GM23338 (cell line): ENCODE measurements around the gene CSF1R. TPM values are rescaled to one million over a fixed set of nuclear protein-coding genes. Genes with fewer than 3 reads are reported as not detected.
A peak's percentile ranks its signal among the peaks of the same experiment; 100 is the strongest.

Experiments used
- ATAC-seq: fragments of 200-7000 bp; cut with Tn5 transposase; 3 replicates; pipeline ENCODE4 v1.9.1; 2020
- DNase-seq: peaks from one replicate; pipeline ENCODE4 v3.0.0-alpha.2; 2015; ENCODE audit warnings: low spot score
- H2AFZ ChIP-seq: fragments of 200-600 bp; sonication (generic); 2 replicates; pipeline ENCODE4 v1.8.0; 2016; ENCODE audit warnings: antibody characterized with exemption, mild to moderate bottlenecking, moderate library complexity
- H3F3A ChIP-seq: fragments of 200-600 bp; sonication (generic); replicated peaks from 2 replicates; pipeline ENCODE4 v1.8.0; 2017; ENCODE audit warnings: antibody characterized with exemption, mixed run types, low read depth
- H3K27ac ChIP-seq: fragments of 200-600 bp; sonication (generic); 2 replicates; pipeline ENCODE4 v1.6.1; 2016; ENCODE audit warnings: low read depth
- H3K27me3 ChIP-seq: fragments of 200-600 bp; sonication (generic); 2 replicates; pipeline ENCODE4 v1.8.0; 2016; ENCODE audit warnings: mild to moderate bottlenecking, mixed run types, moderate library complexity; ENCODE audit not compliant: insufficient read depth
- H3K36me3 ChIP-seq: fragments of 200-600 bp; sonication (generic); 2 replicates; pipeline ENCODE4 v1.8.0; 2016; ENCODE audit warnings: mild to moderate bottlenecking; ENCODE audit not compliant: insufficient read depth
- H3K4me1 ChIP-seq: fragments of 200-600 bp; sonication (generic); 2 replicates; pipeline ENCODE4 v1.8.0; 2016; ENCODE audit warnings: mild to moderate bottlenecking, moderate library complexity; ENCODE audit not compliant: insufficient read depth
- H3K4me2 ChIP-seq: fragments of 200-600 bp; sonication (generic); 2 replicates; pipeline ENCODE4 v1.7.1; 2017; ENCODE audit warnings: mixed run types
- H3K4me3 ChIP-seq: fragments of 200-600 bp; sonication (generic); 2 replicates; pipeline ENCODE4 v1.6.1; 2016; ENCODE audit warnings: mixed run types
- H3K79me2 ChIP-seq: fragments of 200-600 bp; sonication (generic); replicated peaks from 2 replicates; pipeline ENCODE4 v1.8.0; 2017; ENCODE audit warnings: mild to moderate bottlenecking; ENCODE audit not compliant: insufficient read depth
- H3K9me2 ChIP-seq: fragments of 200-600 bp; sonication (generic); 2 replicates; pipeline ENCODE4 v1.8.0; 2017; ENCODE audit not compliant: insufficient read depth
- H4K20me1 ChIP-seq: fragments of 200-600 bp; sonication (generic); replicated peaks from 2 replicates; pipeline ENCODE4 v1.8.0; 2017; ENCODE audit warnings: mild to moderate bottlenecking; ENCODE audit not compliant: insufficient read depth
- H3K27ac Mint-ChIP-seq: 2 replicates; pipeline ENCODE4 v1.8.0; 2020; ENCODE audit warnings: inconsistent platforms, mild to moderate bottlenecking, moderate library complexity, mixed read lengths
- H3K27me3 Mint-ChIP-seq: 3 replicates; pipeline ENCODE4 v1.8.0; 2022; ENCODE audit warnings: low read depth, mild to moderate bottlenecking, moderate library complexity, mixed read lengths, inconsistent platforms; ENCODE audit not compliant: insufficient read depth, poor library complexity
- H3K36me3 Mint-ChIP-seq: 3 replicates; pipeline ENCODE4 v1.8.0; 2021; ENCODE audit warnings: low read depth, mild to moderate bottlenecking, inconsistent platforms, moderate library complexity, mixed read lengths
- H3K4me1 Mint-ChIP-seq: 3 replicates; pipeline ENCODE4 v1.8.0; 2020; ENCODE audit warnings: mild to moderate bottlenecking, inconsistent platforms, mixed read lengths
- H3K4me3 Mint-ChIP-seq: 3 replicates; pipeline ENCODE4 v1.8.0; 2021; ENCODE audit warnings: moderate library complexity, mild to moderate bottlenecking, inconsistent platforms, mixed read lengths
- H3K9me3 Mint-ChIP-seq: 3 replicates; pipeline ENCODE4 v1.8.0; 2020; ENCODE audit warnings: moderate library complexity, mild to moderate bottlenecking, inconsistent platforms, mixed read lengths
- CREB1 ChIP-seq: fragments of 250-450 bp; sonication (Bioruptor Pico); IDR thresholded peaks from 2 replicates; pipeline ENCODE4 v1.5.0; 2020; ENCODE audit warnings: low read depth, mild to moderate bottlenecking, moderate library complexity
- ETS1 ChIP-seq: IDR thresholded peaks from 2 replicates; pipeline ENCODE4 v1.6.1; 2016; ENCODE audit warnings: antibody characterized with exemption
- EZH2 ChIP-seq: fragments of 200-600 bp; sonication (generic); IDR thresholded peaks from one replicate; pipeline ENCODE4 v1.8.0; 2017; ENCODE audit warnings: antibody characterized with exemption, mild to moderate bottlenecking, low read depth; ENCODE audit not compliant: unreplicated experiment
- JUNB ChIP-seq: IDR thresholded peaks from one replicate; pipeline ENCODE4 v1.6.1; 2016; ENCODE audit warnings: antibody characterized with exemption; ENCODE audit not compliant: unreplicated experiment
- REST ChIP-seq: IDR thresholded peaks from one replicate; pipeline ENCODE4 v1.6.1; 2018; ENCODE audit warnings: antibody characterized with exemption; ENCODE audit not compliant: unreplicated experiment
- STAT1 ChIP-seq: IDR thresholded peaks from one replicate; pipeline ENCODE4 v1.6.1; 2016; ENCODE audit warnings: antibody characterized with exemption; ENCODE audit not compliant: unreplicated experiment
- ZNF114 ChIP-seq: fragments of 250-450 bp; sonication (Bioruptor Pico); IDR thresholded peaks from 2 replicates; pipeline ENCODE4 v1.5.0; 2020; ENCODE audit warnings: mild to moderate bottlenecking, moderate library complexity
- ZNF331 ChIP-seq: fragments of 250-450 bp; sonication (Bioruptor Pico); IDR thresholded peaks from 2 replicates; pipeline ENCODE4 v1.5.0; 2020; ENCODE audit warnings: low read depth, mild to moderate bottlenecking, moderate library complexity
- polyA plus RNA-seq: library from polyadenylated mRNA; unstranded; fragments of >200 nt; fragmentation: Nextera tagmentation; extraction: Ambion mirVana; gene quantifications from 2 replicates; pipeline ENCODE4 v1.2.1, GENCODE V29; 2016
- total RNA-seq: library from RNA; depleted of rRNA; stranded (reverse); fragments of >200 nt; shearing (Covaris generic); gene quantifications from 2 replicates; pipeline ENCODE4 v1.2.3, GENCODE V29; 2014
- TF ChIP-seq, protein P1 (sequence below), 2 experiments: fragments of 200-600 bp in 1 of 2; sonication (generic) in 1 of 2; conservative IDR thresholded peaks; 2 replicates each; pipeline versions ENCODE4 v1.5.1 to v1.6.1; 2016 to 2017; ENCODE audit warnings: antibody characterized with exemption in 2 of 2, low read depth in 2 of 2, mild to moderate bottlenecking in 2 of 2, moderate library complexity in 1 of 2

CSF1R gene
- total and polyA plus RNA-seq, 2 experiments from 2014 or later = 0.21 TPM; not detected in 1

- Mint-ChIP-seq H3K27ac (no peak overlapping the region), H3K36me3 (no peaks in the 10 kb centered on the region; the same call in 2 of the 3 replicates), H3K9me3 (no peaks in the 10 kb centered on the region), H3K4me1 (peaks cover 25% of the 10 kb centered on the region), H3K27me3 (peaks cover 30% of the 10 kb centered on the region), H3K4me3 (no peak overlapping the region)
- Histone ChIP-seq H3K4me2 (no peak overlapping the region; the same call in 1 of the 2 replicates), H3K4me3 (no peak overlapping the region), H3K36me3 (no peaks in the 10 kb centered on the region), H3K27me3 (no peaks in the 10 kb centered on the region), H3K27ac (no peak overlapping the region), H2AFZ (no peak overlapping the region), H3K9me2 (no peaks in the 10 kb centered on the region), H4K20me1 (no peaks in the 10 kb centered on the region), H3F3A (no peaks in the 10 kb centered on the region), H3K79me2 (no peaks in the 10 kb centered on the region), H3K4me1 (peaks cover 14% of the 10 kb centered on the region)
- TF ChIP-seq ZNF114 (CRISPR knock-in tag) (no peak), REST (no peak), ZNF331 (CRISPR knock-in tag) (no peak), EZH2 (no peak), STAT1 (no peak)
- TF ChIP-seq, protein P1, sequence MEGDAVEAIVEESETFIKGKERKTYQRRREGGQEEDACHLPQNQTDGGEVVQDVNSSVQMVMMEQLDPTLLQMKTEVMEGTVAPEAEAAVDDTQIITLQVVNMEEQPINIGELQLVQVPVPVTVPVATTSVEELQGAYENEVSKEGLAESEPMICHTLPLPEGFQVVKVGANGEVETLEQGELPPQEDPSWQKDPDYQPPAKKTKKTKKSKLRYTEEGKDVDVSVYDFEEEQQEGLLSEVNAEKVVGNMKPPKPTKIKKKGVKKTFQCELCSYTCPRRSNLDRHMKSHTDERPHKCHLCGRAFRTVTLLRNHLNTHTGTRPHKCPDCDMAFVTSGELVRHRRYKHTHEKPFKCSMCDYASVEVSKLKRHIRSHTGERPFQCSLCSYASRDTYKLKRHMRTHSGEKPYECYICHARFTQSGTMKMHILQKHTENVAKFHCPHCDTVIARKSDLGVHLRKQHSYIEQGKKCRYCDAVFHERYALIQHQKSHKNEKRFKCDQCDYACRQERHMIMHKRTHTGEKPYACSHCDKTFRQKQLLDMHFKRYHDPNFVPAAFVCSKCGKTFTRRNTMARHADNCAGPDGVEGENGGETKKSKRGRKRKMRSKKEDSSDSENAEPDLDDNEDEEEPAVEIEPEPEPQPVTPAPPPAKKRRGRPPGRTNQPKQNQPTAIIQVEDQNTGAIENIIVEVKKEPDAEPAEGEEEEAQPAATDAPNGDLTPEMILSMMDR (conservative IDR thresholded peaks at IDR 0.05; ENCODE audit: low read depth in 2 of 2) = peak; percentile 87 to 95
- ATAC-seq (peak; percentile 83), DNase-seq (peak; percentile 81)
Observed at GRCh38 chr5:150129813-150130492, 43.6 kb upstream of the CSF1R start.

- no peaks in the 10 kb centered on the region for H3K9me2 ChIP-seq
- H3K4me2 ChIP-seq = no peak overlapping the region
- H3F3A ChIP-seq = no peaks in the 10 kb centered on the region
- no peak overlapping the region for H3K27ac Mint-ChIP-seq
- no peaks in the 10 kb centered on the region for H3K79me2 ChIP-seq
- no peak overlapping the region for H2AFZ ChIP-seq
- H3K9me3 Mint-ChIP-seq = no peaks in the 10 kb centered on the region
- no peak for ATAC-seq
- H3K27me3 ChIP-seq = no peaks in the 10 kb centered on the region
- no peak overlapping the region for H3K4me3 ChIP-seq
- H3K36me3 ChIP-seq = no peaks in the 10 kb centered on the region
- H3K27me3 Mint-ChIP-seq = peaks cover 27% of the 10 kb centered on the region
- H3K27ac ChIP-seq = no peak overlapping the region
- peaks cover 14% of the 10 kb centered on the region for H3K4me1 ChIP-seq
- no peaks in the 10 kb centered on the region; the same call in 2 of the 3 replicates for H3K36me3 Mint-ChIP-seq
- DNase-seq = no peak
- H3K4me1 Mint-ChIP-seq = peaks cover 26% of the 10 kb centered on the region
- no peak overlapping the region for H3K4me3 Mint-ChIP-seq
- H4K20me1 ChIP-seq = no peaks in the 10 kb centered on the region
- TF ChIP-seq JUNB (no peak), ETS1 (no peak), ZNF331 (CRISPR knock-in tag) (no peak), ZNF114 (CRISPR knock-in tag) (no peak), CREB1 (no peak), REST (no peak)
Observed at GRCh38 chr5:150129454-150129812, 43.1 kb upstream of the CSF1R start.
